HG03575 (cell line): ENCODE data around the gene SPATS2.
"Not testable (repeated sequence)": the region's sequence is repeated elsewhere in the genome, so short reads cannot be mapped to it uniquely, and the experiment has no call there.

Source experiments
- ATAC-seq: cut with Tn5 transposase; IDR thresholded peaks from one replicate; pipeline ENCODE4 v1.9.1; 2021; ENCODE audit not compliant: unreplicated experiment, insufficient number of reproducible peaks, low FRiP score; ENCODE audit errors: extremely low read depth

The SPATS2 gene

GRCh38 chr12:49533331-49533730 is 166.1 kb downstream of the SPATS2 start:
- ATAC-seq, result no peak

GRCh38 chr12:49534122-49534521 is 166.9 kb downstream of the SPATS2 start:
- not testable (repeated sequence) for ATAC-seq

GRCh38 chr12:49534731-49535278 is 167.5 kb downstream of the SPATS2 start:
- ATAC-seq, result no peak

- ATAC-seq, result no peak
These were observed 168.8 kb downstream of the SPATS2 start for GRCh38 chr12:49535921-49536525.

- ATAC-seq, result no peak
These were observed 169.3 kb downstream of the SPATS2 start for GRCh38 chr12:49536526-49537071.

- no peak for ATAC-seq
These were observed 170.0 kb downstream of the SPATS2 start for GRCh38 chr12:49537231-49537751.

GRCh38 chr12:49537752-49538509 is 170.7 kb downstream of the SPATS2 start:
- no peak for ATAC-seq

- no peak for ATAC-seq
These were observed 171.5 kb downstream of the SPATS2 start, which contains the start of gene KCNH3 for GRCh38 chr12:49538510-49539403. Gene KCNH3 (plus strand): TSS chr12:49539030. CDS start chr12:49539417, 387 bp downstream.

- ATAC-seq, result no peak
These were observed 172.4 kb downstream of the SPATS2 start for GRCh38 chr12:49539406-49540228.

- no peak for ATAC-seq
These were observed 173.2 kb downstream of the SPATS2 start for GRCh38 chr12:49540229-49541139.

- no peak for ATAC-seq
These were observed 174.0 kb downstream of the SPATS2 start for GRCh38 chr12:49541140-49541861.

- no peak for ATAC-seq
These were observed 174.7 kb downstream of the SPATS2 start for GRCh38 chr12:49541911-49542505.

GRCh38 chr12:49542592-49543160 is 175.4 kb downstream of the SPATS2 start:
- no peak for ATAC-seq

GRCh38 chr12:49543221-49543913 is 176.1 kb downstream of the SPATS2 start:
- no peak for ATAC-seq
